ENCODE measurements around the gene ATCAY.
A peak's percentile ranks its signal among the peaks of the same experiment; 100 is the strongest.
"Not testable (repeated sequence)": the region's sequence is repeated elsewhere in the genome, so short reads cannot be mapped to it uniquely, and the experiment has no call there.

Gene ATCAY

GRCh38 chr19:3964256-3965194 lies 84.0 kb downstream of the ATCAY start:
- no peak for TF ChIP-seq CTCF (IDR thresholded peaks at IDR 0.05; ENCODE audit: low read depth, low read length, missing control alignments)
- in situ Hi-C loops (cut with HindIII; ENCODE audit: low sequenced_read_pairs), result no loop called here
- no peak for DNase-seq (ENCODE audit: low read depth)
- H3K4me3 ChIP-seq (ENCODE audit: low read depth, low read length), result no peak overlapping the region

GRCh38 chr19:3966051-3967017 lies 85.8 kb downstream of the ATCAY start:
- DNase-seq (ENCODE audit: low read depth), result no peak
- H3K4me3 ChIP-seq (ENCODE audit: low read depth, low read length), result no peak overlapping the region
- in situ Hi-C loops (cut with HindIII; ENCODE audit: low sequenced_read_pairs), result no loop called here
- TF ChIP-seq CTCF (IDR thresholded peaks at IDR 0.05; ENCODE audit: low read depth, low read length, missing control alignments), result no peak

GRCh38 chr19:3967983-3968382 lies 87.5 kb downstream of the ATCAY start:
- H3K4me3 ChIP-seq (ENCODE audit: low read depth, low read length); in situ Hi-C loops (cut with HindIII; ENCODE audit: low sequenced_read_pairs); DNase-seq (ENCODE audit: low read depth): not testable (repeated sequence)

- TF ChIP-seq CTCF (IDR thresholded peaks at IDR 0.05; ENCODE audit: low read depth, low read length, missing control alignments), result no peak
- peak overlapping the region; percentile 91 for H3K4me3 ChIP-seq (ENCODE audit: low read depth, low read length)
- in situ Hi-C loops (cut with HindIII; ENCODE audit: low sequenced_read_pairs), result no loop called here
- peak; percentile 99 for DNase-seq (ENCODE audit: low read depth)
Observed at GRCh38 chr19:3968556-3969434, 88.3 kb downstream of the ATCAY start.

- in situ Hi-C loops (cut with HindIII; ENCODE audit: low sequenced_read_pairs), result no loop called here
- H3K4me3 ChIP-seq (ENCODE audit: low read depth, low read length), result peak overlapping the region; percentile 91
- DNase-seq (ENCODE audit: low read depth), result peak; percentile 81
- peak; percentile 36 for TF ChIP-seq CTCF (IDR thresholded peaks at IDR 0.05; ENCODE audit: low read depth, low read length, missing control alignments)
Observed at GRCh38 chr19:3969435-3970312, 89.2 kb downstream of the ATCAY start.

GRCh38 chr19:3970313-3970807 lies 89.9 kb downstream of the ATCAY start:
- DNase-seq (ENCODE audit: low read depth), result no peak
- peak overlapping the region; percentile 91 for H3K4me3 ChIP-seq (ENCODE audit: low read depth, low read length)
- no peak for TF ChIP-seq CTCF (IDR thresholded peaks at IDR 0.05; ENCODE audit: low read depth, low read length, missing control alignments)
- in situ Hi-C loops (cut with HindIII; ENCODE audit: low sequenced_read_pairs), result no loop called here

Measured in astrocyte of the cerebellum (primary cell).